Activated naive CD4-positive, alpha-beta T cell treated with Interleukin-2 at 50 U/mL for 16 hours (primary cell): ENCODE data around the gene NPDC1.

Source experiments
- DNase-seq: peaks from one replicate; pipeline ENCODE4 v3.0.0-alpha.2; 2020

The NPDC1 gene

GRCh38 chr9:137009217-137009616 is 36.8 kb downstream of the NPDC1 start:
- DNase-seq = no peak

- DNase-seq = no peak
Observed at GRCh38 chr9:137008312-137008711, 37.7 kb downstream of the NPDC1 start.

- no peak for DNase-seq
Observed at GRCh38 chr9:137007816-137008270, 38.1 kb downstream of the NPDC1 start.

- DNase-seq = no peak
Observed at GRCh38 chr9:137007108-137007815, 38.7 kb downstream of the NPDC1 start.

GRCh38 chr9:137006116-137007003 is 39.6 kb downstream of the NPDC1 start:
- DNase-seq = no peak

GRCh38 chr9:137004285-137004684 is 41.7 kb downstream of the NPDC1 start:
- peak; percentile 30 for DNase-seq

DNA sequence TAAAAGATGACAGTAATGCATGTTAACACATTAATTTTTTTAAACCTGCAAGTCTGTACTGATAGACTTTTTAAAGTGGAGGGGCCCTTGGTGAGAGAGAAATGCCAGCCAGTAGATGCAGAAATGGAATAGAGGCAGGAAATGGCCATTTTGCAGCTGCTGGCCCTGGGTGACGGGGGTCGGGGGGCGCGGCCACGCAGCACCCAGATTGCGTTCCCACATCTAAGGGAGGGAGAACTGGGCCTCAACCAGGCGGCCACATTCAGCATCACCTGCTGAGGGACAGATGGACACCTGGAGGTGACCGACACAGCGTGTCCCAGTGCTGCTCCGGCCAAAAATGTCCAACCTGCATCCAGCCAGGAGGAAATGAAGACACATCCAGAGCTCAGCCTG is 43.3 kb downstream of the NPDC1 start:
- no peak for DNase-seq

DNA sequence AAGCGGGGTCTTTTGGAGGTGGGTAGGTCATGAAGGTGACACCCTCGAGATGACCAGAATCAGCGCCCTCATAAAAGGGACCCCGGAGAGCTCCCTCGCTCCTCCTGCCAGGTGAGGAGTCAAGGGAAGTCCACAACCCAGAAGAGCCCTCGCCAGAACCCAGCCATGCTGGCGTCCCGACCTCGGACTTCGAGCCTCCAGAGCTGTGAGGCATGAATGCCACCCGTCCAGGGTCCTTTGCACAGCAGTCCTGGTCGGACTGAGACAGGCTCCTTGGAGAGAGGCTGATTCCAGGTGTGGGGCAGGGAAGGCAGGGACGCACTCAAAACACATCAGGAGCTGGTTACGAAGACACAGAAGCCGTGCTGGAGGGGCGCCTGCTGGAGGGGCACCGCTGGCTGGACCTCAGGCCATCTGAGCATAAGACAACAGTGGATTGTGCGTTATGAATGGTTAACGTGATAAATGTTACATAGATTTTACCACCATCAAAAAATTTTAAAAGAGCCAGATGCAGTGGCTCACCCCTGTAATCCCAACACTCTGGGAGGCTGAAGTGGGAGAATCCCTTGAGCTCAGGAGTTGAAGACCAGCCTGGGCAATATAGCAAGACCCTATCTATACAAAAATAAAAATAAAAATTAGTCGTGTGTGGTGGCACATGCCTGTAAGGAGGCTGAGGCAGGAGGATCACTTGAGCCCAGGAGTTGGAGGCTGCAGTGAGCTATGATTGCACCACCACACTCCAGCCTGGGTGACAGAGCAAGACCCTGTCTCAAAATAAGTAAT is 43.9 kb downstream of the NPDC1 start:
- no peak for DNase-seq

DNA sequence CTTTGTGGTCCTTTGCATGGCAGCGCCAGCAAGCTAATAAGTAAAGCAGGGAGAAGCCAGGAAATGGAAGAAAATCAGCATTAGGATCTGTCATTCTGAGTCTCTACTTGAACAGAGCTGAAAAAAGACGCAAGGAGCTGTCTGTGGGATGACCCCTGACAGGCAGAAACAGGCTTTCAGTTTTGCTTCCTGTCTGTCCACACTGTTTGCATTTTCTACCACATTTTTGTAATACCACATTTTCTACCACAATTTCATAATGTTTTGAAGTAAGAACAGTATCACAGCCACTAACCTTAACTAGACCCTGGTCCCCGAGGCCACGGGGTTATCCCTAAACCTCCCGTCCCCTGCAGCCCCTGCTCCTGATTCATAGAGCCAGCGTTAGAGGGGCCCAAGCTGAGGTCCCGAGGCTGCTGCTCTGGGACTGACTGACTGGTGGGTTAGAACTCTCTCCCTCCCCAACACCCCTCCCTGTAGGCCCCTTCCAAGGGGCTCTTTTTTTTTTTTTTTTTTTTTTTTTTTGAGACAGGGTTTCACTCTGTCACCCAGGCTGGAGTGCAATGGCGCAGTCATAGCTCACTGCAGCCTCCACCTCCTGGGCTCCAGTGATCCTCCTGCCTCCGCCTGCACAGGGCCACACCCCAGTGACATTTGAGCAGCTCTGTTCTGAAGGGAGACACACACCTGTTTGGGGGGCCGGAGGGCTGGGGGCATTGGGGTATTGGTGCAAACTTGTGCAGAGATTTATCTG is 45.6 kb downstream of the NPDC1 start:
- peak; percentile 41 for DNase-seq

GRCh38 chr9:136997830-136998234 is 48.1 kb downstream of the NPDC1 start:
- peak; percentile 27 for DNase-seq

- no peak for DNase-seq
Observed at GRCh38 chr9:136997371-136997770, 48.6 kb downstream of the NPDC1 start.

DNA sequence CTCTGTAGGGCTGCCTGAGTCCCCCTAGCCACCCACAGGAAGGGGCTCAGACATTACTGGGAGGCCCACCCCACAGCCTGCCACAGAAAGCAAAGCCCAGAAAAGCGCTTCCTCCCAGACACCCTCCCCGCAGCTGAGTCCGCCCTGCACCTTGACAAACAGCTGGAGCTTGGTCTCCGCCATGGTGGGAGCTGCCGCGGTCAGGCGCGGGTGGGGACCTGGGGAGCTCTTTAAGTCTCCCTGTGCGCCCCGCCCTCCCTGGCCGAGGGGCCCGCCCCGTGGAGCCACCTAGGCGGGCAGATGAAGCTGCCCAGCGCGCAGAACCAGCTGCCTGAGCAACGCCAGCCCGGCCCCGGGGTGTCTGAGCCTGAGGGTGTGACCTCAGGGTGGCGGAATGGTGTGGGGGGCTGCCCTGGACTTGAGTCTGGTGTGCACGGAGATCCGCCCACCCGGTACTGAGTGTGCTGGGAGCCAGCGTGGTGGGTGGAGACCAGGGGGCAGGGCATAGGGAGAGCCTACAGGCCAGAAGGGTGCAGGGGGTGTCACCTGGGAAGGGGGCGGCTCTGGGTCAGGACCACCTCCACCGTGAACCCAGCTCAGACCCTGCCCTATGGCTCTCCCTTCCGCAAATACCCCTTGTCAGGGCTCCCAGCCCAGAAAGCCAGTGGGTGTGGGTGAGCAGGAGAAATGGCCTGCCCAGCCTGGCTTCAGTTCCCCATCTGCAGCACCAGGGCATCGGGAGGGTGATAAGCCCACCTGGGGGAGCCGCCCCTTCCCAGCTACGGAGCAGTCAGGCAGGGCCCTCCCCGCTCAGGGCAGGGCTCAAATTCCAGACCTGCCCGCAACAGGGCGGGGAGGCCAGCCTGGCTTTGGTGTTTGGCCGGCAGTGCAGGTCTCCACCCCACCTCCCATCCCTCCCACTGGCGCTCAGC is 49.4 kb downstream of the NPDC1 start, which contains the start of gene CLIC3:
CLIC3 (minus strand) TSS at position 208 of the 932 bp plus-strand sequence; CDS start at position 183, 25 bp downstream.
- peak; percentile 43 for DNase-seq

- DNase-seq = no peak
Observed at GRCh38 chr9:136995772-136996311, 50.1 kb downstream of the NPDC1 start.

GRCh38 chr9:136995362-136995761 is 50.6 kb downstream of the NPDC1 start:
- DNase-seq = no peak

- no peak for DNase-seq
Observed at GRCh38 chr9:136994888-136995230, 51.1 kb downstream of the NPDC1 start.

DNA sequence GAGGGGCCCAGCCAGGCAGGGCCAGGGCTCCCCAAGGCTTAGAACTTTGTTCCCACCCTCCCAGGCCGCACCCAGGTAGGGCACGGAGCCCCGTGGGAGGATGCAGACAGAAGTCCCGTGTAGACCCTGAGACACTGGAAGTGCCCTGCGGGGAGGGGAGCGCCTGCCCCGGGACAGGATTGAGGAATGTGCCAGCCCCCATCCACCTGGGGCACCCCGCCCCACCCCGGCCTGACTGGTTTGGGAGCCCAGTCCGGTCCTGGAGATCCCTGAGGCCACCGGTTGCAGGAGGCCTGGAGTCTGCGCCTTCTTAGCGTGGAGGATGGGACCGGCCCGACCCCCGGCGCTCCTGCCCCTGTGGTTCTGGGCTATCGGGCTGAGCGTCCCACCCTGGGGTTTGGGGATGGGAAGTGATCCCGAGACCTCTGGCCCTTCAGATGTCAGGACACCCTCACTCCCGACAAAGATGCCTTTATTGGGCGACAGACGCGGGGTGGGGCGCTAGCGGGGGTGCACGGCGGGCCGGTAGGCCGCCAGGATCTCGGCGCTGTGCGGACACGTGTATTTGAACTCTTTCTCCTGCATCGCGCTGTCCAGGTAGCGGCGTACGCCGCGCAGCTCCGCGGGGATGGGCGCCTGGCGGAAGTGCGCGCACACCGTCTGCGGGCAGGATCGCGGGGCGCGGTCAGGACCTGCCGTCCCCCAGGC is 51.6 kb downstream of the NPDC1 start:
- no peak for DNase-seq

DNA sequence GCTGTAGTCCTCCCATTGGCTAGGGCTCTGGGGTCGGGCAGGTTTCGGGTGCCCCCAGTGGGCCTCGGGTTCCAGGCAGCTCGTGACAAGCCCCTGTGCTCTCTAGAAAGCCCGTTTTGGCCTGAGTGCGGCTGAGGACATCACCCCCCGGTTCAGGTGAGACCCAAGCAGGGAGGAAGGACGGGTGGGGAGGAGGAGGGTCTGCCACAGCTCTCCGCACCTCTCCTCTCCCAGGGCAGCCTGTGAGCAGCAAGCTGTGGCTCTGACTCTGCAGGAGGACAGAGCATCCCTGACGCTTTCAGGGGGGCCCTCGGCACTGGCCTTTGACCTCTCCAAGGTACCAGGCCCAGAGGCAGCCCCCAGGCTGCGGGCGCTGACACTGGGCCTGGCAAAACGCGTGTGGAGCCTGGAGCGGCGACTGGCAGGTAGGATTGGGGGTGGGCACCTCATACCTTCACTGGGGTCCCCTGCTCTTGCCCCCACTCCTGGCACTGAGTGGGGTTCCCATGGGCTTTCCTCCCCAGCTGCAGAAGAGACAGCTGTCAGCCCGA is 53.1 kb downstream of the NPDC1 start:
- no peak for DNase-seq

GRCh38 chr9:136991993-136992818 is 53.8 kb downstream of the NPDC1 start, which contains the start of gene PAXX:
TSS of gene PAXX (plus strand) at chr9:136992422. CDS start at chr9:136992444, 22 bp downstream.
- peak; percentile 95 for DNase-seq
